Frontal cortex (tissue), 4 donors: ENCODE data around the gene DBN1. TPM values are rescaled to one million over a fixed set of nuclear protein-coding genes. Genes with fewer than 3 reads are reported as not detected.

Experiments
- DNase-seq, 2 donors: peaks; one replicate each; pipeline ENCODE4 v3.0.0; 2012; ENCODE audit warnings: low spot score in 2 of 2
- FAIRE-seq: peaks from 2 replicates; lab custom pipeline; 2012; peaks lifted over from hg19 to GRCh38; lab: Jason Lieb, UNC
- total RNA-seq: library from RNA; depleted of rRNA; stranded (reverse); fragments of >200 nt; gene quantifications from one replicate; pipeline ENCODE4 v1.2.3, GENCODE V29; 2014
- donor health status: control.
- donor health status: control.
- donor health status: control.

The DBN1 gene
- total RNA-seq, 1 donor from 2014 or later = 187 TPM

DNA sequence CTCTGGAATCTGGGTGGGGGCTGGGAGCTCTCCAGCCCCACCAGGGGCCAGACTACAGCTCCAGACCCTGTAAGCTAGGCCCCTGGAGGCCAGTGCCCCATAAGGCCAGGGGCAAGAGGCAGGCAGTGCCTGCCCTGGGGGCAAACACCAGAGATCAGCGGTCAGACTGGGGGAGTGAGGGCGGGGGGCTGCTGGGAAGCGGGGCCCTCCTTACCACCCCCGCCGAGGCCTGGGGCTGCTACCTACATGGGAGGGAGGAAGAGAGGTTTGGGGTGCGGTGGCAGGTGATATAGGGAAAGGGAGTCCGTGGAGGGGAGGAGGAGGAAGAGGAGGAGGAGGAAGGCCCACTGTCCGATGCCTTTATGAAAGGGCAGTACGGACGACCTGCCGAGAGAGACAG is 14.1 kb downstream of the DBN1 start:
- DNase-seq (no peak), FAIRE-seq (no peak)

DNA sequence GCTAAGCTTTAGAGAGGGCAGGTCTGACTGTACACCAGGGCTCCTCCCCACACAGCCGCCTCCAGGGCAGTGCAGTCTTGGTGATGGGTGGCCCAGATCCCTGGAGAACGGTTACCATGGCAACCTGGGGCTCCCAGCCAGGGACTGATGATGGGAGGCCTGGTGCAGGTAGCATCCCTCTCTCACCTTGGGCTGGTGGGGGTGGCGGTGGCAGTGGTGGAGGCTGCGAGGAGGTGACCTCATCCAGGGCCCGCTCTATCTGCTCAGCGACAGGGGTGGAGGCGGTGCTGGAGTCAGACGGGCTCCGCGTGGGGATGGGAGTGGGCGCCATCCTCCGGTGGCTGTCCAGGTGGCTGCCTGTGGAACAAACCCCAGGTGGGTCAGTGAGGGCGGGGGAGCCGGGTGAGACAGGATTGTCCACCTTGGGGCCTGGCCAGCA is 14.5 kb downstream of the DBN1 start:
- FAIRE-seq (no peak), DNase-seq (no peak)

GRCh38 chr5:177457852-177458681 is 15.4 kb downstream of the DBN1 start:
- FAIRE-seq (no peak), DNase-seq (no peak)

DNA sequence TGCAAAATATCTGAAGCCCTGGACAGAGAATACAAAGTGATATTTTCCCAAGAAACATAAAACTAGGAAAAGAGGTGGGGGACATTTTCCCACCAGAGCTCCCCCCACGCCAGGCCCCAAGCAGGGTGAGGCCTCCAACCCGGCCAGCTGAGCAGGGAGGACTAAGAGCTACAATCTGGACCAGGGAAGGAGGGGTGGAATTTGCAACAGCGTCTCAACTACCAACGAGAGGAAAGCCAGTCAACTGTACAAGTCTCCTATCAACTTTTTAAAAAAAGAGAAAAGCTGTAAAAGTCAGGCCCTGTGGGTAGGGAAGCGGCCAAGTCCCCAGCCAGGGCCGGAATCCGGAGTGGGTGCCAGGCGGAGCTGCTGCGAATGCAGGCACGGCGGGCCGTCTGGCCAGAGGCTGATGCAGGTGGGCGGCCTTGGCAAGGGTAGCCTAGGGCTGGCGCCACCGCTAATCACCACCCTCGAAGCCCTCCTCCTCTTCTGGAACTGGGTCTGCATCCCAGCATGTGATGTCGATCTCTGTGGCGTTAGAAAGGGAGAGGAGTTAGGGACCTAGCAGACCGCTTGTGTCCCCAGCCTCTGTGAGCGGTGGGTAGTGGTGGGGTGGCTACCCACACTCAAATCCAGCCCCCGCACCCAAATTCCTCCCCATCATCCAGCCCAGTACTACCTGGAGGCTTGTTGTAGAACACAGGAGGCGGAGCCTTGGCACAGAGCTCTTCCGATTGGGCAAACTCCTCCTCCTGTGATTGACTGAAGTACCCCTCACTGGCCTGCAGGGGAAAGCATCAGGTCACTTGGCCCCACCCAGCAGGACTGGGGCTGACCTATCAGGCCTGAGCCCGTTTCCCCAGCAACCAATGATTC is 16.2 kb downstream of the DBN1 start:
- DNase-seq (peak; percentile 83 to 92), FAIRE-seq (no peak)

DNA sequence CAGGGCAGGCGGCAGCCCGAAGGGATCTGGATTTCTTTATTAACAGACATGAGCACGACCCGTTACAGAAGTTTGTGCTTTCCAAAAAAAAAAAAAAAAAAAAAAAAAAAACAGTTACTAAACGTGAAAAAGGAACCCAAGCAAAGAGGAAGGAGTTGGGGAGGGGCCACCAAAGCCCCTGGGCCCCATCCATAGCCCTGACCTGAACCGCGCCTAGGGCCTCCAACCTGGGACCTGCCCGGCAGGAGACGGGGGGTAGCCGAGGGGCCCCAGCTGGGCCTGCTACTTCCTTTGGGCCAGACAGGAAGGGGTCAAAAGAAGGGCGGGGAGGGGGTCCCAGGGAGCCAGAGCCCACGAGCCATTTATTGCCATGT is 16.9 kb downstream of the DBN1 start:
- FAIRE-seq (no peak), DNase-seq (no peak)

- peak; percentile 91 to 93 for DNase-seq
- FAIRE-seq = no peak
These were observed 17.5 kb downstream of the DBN1 start for GRCh38 chr5:177455661-177456590.

DNA sequence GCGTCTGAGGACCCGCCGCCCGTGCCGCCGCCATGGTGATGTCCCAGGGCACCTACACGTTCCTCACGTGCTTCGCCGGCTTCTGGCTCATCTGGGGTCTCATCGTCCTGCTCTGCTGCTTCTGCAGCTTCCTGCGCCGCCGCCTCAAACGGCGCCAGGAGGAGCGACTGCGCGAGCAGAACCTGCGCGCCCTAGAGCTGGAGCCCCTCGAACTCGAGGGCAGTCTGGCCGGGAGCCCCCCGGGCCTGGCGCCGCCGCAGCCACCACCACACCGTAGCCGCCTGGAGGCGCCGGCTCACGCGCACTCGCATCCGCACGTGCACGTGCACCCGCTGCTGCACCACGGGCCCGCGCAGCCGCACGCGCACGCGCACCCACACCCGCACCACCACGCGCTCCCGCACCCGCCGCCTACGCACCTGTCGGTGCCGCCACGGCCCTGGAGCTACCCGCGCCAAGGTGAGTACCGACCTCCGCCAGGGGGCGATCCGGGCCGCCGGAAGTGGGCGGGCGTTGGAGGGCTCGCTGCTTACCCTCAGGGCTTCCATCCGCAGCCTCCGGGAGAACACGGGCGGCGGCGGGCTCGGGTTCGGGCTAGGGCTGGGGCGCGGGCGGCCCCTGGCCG is 18.3 kb downstream of the DBN1 start:
- FAIRE-seq (no peak), DNase-seq (peak; percentile 77 to 79)

- no peak for FAIRE-seq
- DNase-seq = peak; percentile 98
These were observed 18.9 kb downstream of the DBN1 start for GRCh38 chr5:177454397-177455035.

GRCh38 chr5:177453852-177454396 is 19.5 kb downstream of the DBN1 start:
- DNase-seq = no peak
- no peak for FAIRE-seq

DNA sequence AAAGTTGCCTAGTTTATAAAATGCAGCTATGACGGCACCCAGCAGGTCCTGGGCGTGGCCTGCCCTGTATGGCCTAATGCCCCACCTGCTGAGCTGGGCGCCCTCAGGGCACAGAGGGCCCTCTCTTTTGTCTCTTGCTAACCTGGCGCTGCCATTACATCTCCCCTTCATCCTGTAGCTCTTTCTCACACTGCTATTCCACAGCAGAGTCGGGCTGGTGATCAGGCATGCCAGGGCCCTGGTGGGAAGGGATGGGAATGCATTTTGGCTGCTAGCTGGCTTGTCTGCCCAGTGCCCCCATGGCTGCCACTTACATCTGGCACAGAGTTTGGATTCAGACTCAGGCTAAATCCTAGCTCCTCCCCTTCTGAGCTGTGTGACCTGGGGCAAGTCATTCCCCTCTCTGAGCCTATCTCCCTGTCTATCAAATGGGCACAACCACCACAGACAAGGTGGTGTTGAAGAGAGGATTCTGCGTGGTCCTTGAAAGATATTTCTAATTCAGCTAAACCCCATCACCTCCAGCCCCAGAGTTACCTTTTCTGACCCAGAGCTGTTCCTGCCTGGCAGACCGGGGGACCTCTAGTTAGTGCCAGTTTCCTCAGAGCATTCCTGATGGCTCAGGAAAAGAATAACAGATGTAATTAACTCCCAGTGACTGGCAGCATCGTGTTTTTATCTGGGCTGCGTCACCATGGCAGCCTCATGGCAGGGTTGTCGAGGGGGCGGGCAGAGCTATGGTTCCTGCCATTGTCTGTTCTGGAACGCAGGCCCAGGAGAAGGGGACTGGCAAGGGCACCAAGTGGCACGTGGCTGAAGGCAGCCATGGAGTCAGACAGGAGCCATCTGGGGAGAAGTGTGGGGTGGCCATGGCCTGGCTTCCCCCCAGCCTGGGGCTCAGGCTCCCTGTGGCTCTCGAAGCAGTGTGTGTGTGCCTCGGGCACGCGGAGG is 20.5 kb downstream of the DBN1 start:
- FAIRE-seq (no peak), DNase-seq (no peak)

GRCh38 chr5:177450667-177451424 is 22.6 kb downstream of the DBN1 start:
- DNase-seq (no peak), FAIRE-seq (no peak)

DNA sequence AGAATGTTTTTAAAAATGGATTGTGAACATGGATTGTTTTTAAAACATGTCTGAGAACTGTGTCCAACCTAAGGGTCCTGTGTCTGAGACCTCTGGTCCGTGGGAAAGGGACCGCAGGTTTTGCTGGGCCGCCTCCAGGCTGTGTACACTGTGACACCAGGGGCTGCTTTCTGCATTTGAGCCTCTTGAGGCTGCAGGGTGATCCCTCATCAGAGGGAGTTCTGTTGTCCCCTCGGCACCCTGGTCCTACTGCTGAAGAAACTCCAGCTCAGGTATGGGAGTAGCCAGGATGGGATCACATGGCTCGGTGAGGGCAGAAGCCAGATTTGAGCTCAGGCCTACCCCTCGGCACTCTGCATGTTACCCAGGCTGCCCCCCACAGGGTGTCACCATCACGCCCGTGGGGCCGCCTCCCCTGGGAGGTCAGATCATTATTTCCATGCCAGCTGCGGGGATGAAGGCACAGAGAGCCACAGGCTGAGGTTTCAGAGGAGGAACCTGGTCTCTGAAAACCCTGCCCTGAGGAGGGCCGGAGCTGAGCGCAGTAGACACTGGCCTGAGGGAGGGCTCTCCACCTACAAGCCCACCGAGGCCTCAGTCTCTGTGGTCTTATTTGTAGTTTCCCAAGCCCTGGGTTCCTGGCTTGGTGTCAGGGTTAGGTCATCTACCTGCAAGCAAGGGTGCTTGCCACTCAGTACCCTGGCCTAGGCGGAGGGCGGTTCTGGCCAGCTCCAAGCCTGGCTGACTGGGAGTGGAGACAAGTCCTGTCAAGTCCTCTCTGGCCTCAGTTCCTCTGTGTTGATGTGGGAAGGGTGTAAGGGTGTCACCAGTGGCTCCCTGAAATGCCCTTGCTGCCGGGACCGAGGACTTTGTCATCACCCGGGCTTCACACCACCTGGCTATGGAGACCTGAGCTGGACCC is 24.0 kb downstream of the DBN1 start:
- no peak for DNase-seq
- no peak for FAIRE-seq

GRCh38 chr5:177448244-177448950 is 25.0 kb downstream of the DBN1 start:
- DNase-seq = no peak
- FAIRE-seq = no peak

DNA sequence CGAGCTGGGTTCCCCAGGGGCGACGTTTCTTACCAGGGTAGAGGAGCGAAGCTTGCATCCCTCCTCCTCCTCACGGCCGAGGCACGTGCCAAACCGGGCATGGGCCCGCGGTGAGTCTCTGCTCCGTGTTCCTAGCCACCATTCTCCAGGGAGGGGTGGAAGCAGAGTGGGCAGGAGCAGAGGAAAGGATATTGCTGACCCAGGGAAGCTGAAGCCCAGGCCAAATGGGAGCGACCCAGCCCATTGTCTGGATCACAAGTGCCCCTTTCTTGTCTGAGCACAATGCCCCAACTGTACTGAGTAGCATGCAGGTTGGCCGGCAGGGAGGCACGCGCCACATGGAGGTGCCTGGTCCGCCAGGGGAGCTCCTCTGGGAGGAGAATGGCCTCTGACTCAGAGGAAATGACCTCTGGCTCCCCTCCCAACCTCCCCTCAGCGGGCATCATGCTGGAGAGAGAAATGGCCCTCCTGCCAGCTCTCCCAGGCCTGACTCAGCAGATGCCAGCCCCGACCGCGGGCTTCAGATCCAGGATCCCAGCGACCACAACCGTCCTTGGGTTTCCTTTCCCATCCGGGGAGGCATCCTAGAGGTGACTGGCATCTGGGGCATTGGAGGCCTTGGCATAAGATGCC is 25.7 kb downstream of the DBN1 start:
- FAIRE-seq = no peak
- peak; percentile 86 to 87 for DNase-seq
